Measurements from ENCODE around the gene TMEM255B.
A peak's percentile ranks its signal among the peaks of the same experiment; 100 is the strongest.
"Not testable (repeated sequence)": the region's sequence is repeated elsewhere in the genome, so short reads cannot be mapped to it uniquely, and the experiment has no call there.

Gene TMEM255B

GRCh38 chr13:113751491-113751890 lies 7.5 kb upstream of the TMEM255B start:
- no peaks in the 10 kb centered on the region for H3K4me1 Mint-ChIP-seq
- peaks cover 10% of the 10 kb centered on the region for H3K9me3 Mint-ChIP-seq
- no peak overlapping the region for H3K4me3 Mint-ChIP-seq
- no peaks in the 10 kb centered on the region for H3K36me3 Mint-ChIP-seq
- no peaks in the 10 kb centered on the region for H3K27me3 Mint-ChIP-seq
- ATAC-seq: no peak
- no peak overlapping the region for H3K27ac Mint-ChIP-seq

GRCh38 chr13:113752211-113752986 lies 6.6 kb upstream of the TMEM255B start:
- ATAC-seq, H3K4me3 Mint-ChIP-seq, H3K27ac Mint-ChIP-seq, H3K4me1 Mint-ChIP-seq, H3K27me3 Mint-ChIP-seq, H3K36me3 Mint-ChIP-seq: not testable (repeated sequence)
- peaks cover 11% of the 10 kb centered on the region for H3K9me3 Mint-ChIP-seq

DNA sequence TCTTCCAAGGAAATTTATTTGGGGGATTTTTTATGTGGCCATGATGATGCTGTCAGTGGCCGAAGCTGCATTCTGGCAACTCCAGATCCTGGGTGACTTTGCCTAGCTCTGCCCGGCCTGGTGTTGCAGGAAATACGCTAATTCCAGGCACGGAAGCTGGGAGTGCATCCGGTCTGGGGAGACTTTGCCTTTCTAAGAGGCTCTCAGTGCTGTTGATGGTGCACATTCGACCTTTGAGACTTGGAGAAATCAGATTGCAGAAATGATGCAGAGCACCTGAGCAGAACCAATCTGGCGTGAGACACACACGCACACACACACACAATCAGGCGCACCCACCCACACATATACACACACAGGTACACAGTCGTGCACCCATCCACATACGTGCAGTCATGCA lies 5.9 kb upstream of the TMEM255B start:
- H3K36me3 Mint-ChIP-seq: no peaks in the 10 kb centered on the region
- H3K4me3 Mint-ChIP-seq: no peak overlapping the region
- H3K9me3 Mint-ChIP-seq: peaks cover 11% of the 10 kb centered on the region
- peaks cover under 1% of the 10 kb centered on the region for H3K4me1 Mint-ChIP-seq
- no peak for ATAC-seq
- no peak overlapping the region for H3K27ac Mint-ChIP-seq
- no peaks in the 10 kb centered on the region for H3K27me3 Mint-ChIP-seq

- no peak for ATAC-seq
- no peaks in the 10 kb centered on the region for H3K36me3 Mint-ChIP-seq
- H3K4me3 Mint-ChIP-seq: no peak overlapping the region
- peaks cover 8% of the 10 kb centered on the region for H3K4me1 Mint-ChIP-seq
- peaks cover 11% of the 10 kb centered on the region for H3K9me3 Mint-ChIP-seq
- H3K27me3 Mint-ChIP-seq: peaks cover 2% of the 10 kb centered on the region
- no peak overlapping the region for H3K27ac Mint-ChIP-seq
These were observed 4.8 kb upstream of the TMEM255B start for GRCh38 chr13:113754242-113754641.

GRCh38 chr13:113754691-113755090 lies 4.3 kb upstream of the TMEM255B start:
- H3K36me3 Mint-ChIP-seq: no peaks in the 10 kb centered on the region
- H3K4me1 Mint-ChIP-seq: peaks cover 12% of the 10 kb centered on the region
- H3K9me3 Mint-ChIP-seq: peaks cover 11% of the 10 kb centered on the region
- peaks cover 6% of the 10 kb centered on the region for H3K27me3 Mint-ChIP-seq
- no peak overlapping the region for H3K27ac Mint-ChIP-seq
- H3K4me3 Mint-ChIP-seq: no peak overlapping the region
- no peak for ATAC-seq

DNA sequence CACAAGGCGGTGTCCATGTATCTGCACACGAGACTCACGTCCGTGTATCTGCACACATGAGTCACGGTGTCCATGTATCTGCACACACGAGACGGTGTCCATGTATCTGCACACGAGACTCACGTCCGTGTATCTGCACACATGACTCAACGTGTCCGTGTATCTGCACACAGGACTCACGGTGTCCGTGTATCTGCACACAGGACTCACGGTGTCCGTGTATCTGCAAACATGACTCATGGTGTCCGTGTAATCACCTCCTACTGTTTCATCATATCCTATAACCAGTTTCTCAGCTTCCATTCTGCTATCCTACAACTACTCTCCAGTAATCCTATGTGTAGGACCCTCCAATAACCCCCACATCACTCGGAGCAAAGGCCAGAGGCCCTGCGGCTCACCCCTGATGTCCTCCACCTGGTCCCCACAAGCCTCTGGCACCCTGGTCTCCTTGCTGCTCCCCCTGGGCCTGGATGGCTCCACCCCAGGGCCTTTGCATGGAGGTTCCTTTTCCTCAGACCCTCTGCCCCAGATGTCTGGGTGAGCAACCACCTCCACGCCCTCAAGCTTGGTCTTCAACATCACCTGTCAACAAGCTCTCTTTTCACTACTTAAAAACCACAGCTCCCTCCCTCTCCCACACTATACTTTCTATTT lies 2.5 kb upstream of the TMEM255B start:
- H3K4me3 Mint-ChIP-seq: no peak overlapping the region
- H3K27me3 Mint-ChIP-seq: peaks cover 25% of the 10 kb centered on the region
- peaks cover 15% of the 10 kb centered on the region for H3K4me1 Mint-ChIP-seq
- H3K9me3 Mint-ChIP-seq: peaks cover 2% of the 10 kb centered on the region
- no peak overlapping the region for H3K27ac Mint-ChIP-seq
- ATAC-seq: no peak
- no peaks in the 10 kb centered on the region for H3K36me3 Mint-ChIP-seq

DNA sequence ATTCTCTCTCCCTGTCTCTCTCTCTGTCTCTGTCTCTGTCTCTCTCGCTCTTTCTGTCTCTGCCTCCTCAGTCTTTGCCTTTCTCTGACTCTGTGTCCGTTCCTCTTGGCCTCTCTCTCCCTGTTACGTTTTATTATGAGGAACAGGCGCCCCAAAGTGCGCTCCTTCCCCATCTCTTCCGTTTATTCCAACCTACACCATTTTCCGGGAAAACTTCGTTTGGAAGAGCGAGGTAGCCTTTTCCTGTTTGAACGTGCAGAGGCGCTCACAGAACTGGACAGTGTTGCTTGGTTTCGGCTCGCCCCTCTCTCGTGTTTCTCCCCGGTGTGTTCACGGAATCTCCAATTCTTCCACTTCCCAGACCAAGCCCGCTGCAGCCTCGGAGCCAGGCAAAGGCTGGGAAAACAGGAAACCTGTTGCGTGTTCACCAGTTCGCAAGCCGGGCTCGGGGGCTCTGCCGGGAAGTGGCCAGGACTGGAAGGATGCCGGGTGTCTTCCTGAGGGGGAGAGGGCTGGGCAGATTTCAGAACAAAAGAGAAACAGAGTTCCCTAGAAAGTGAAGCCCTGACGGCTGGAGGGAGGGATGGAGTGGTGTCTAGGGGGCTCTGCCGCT lies 605 bp downstream of the TMEM255B start:
- H3K27me3 Mint-ChIP-seq: peaks cover 51% of the 10 kb centered on the region
- ATAC-seq: no peak
- H3K27ac Mint-ChIP-seq: peak overlapping the region; percentile 52

GRCh38 chr13:113761136-113761535 lies 2.1 kb downstream of the TMEM255B start:
- Mint-ChIP-seq H3K4me3 (no peak overlapping the region), H3K27ac (no peak overlapping the region), H3K36me3 (no peaks in the 10 kb centered on the region), H3K9me3 (peaks cover 2% of the 10 kb centered on the region), H3K27me3 (peaks cover 59% of the 10 kb centered on the region), H3K4me1 (peaks cover 15% of the 10 kb centered on the region)
- no peak for ATAC-seq

More for the DNA sequence above, 605 bp downstream of the TMEM255B start:
- H3K4me3 Mint-ChIP-seq: peak overlapping the region; percentile 82
- H3K4me1 Mint-ChIP-seq: peaks cover 15% of the 10 kb centered on the region
- no peaks in the 10 kb centered on the region for H3K36me3 Mint-ChIP-seq
- peaks cover 2% of the 10 kb centered on the region for H3K9me3 Mint-ChIP-seq

DNA sequence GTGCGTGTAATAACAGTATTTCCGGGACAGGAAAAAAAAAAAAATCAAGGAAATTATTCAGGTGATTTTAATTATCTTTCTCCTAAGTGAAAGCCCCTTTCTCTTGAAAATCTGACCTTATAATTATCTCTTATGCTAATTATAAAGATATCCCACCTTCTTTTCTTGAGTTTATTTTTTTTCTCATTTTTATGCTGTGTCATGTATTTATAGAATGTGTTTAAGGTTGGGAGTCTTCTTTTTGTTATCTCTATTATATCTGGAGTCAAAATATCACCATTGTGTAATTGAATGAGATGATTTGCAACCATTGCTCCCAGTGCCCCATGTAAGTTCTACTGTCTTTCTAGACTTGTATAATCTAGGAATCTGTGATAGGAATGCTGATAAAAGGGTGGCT lies 3.0 kb downstream of the TMEM255B start:
- H3K9me3 Mint-ChIP-seq: peaks cover under 1% of the 10 kb centered on the region
- no peak for ATAC-seq
- H3K27me3 Mint-ChIP-seq: peaks cover 63% of the 10 kb centered on the region
- H3K27ac Mint-ChIP-seq: no peak overlapping the region
- H3K36me3 Mint-ChIP-seq: no peaks in the 10 kb centered on the region
- H3K4me3 Mint-ChIP-seq: no peak overlapping the region
- H3K4me1 Mint-ChIP-seq: peaks cover 15% of the 10 kb centered on the region

DNA sequence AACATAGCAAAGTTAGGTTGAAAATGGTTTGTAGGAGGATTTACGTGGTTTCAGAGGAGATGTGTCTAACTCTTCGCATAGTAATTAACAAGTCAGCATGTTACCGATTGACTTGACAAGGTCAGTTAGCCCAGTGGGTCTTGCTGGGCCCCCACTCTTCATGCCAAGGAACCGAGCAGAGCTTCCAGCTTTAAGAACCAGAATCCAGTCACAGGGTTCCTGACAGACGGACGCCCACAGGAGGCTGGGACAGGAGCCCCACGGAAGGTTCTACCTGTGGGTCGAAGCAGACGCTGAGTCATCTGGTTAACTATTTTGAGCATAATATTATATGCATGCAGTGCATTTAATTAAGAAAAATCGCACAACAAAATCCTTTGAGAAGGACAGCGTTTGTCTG lies 3.5 kb downstream of the TMEM255B start:
- Mint-ChIP-seq H3K4me1 (peaks cover 15% of the 10 kb centered on the region), H3K36me3 (no peaks in the 10 kb centered on the region), H3K27ac (no peak overlapping the region), H3K27me3 (peaks cover 63% of the 10 kb centered on the region), H3K9me3 (no peaks in the 10 kb centered on the region), H3K4me3 (no peak overlapping the region)
- ATAC-seq: no peak

GRCh38 chr13:113763254-113763653 lies 4.2 kb downstream of the TMEM255B start:
- ATAC-seq: no peak
- H3K27me3 Mint-ChIP-seq: peaks cover 63% of the 10 kb centered on the region
- no peaks in the 10 kb centered on the region for H3K36me3 Mint-ChIP-seq
- no peak overlapping the region for H3K4me3 Mint-ChIP-seq
- H3K27ac Mint-ChIP-seq: no peak overlapping the region
- H3K9me3 Mint-ChIP-seq: no peaks in the 10 kb centered on the region
- H3K4me1 Mint-ChIP-seq: peaks cover 14% of the 10 kb centered on the region

GRCh38 chr13:113763961-113764792 lies 5.2 kb downstream of the TMEM255B start:
- H3K4me1 Mint-ChIP-seq: peaks cover 8% of the 10 kb centered on the region
- no peak overlapping the region for H3K27ac Mint-ChIP-seq
- H3K27me3 Mint-ChIP-seq: peaks cover 69% of the 10 kb centered on the region
- H3K9me3 Mint-ChIP-seq: no peaks in the 10 kb centered on the region
- no peak overlapping the region for H3K4me3 Mint-ChIP-seq
- peak; percentile 22 for ATAC-seq
- H3K36me3 Mint-ChIP-seq: no peaks in the 10 kb centered on the region

GRCh38 chr13:113764793-113765563 lies 6.0 kb downstream of the TMEM255B start:
- H3K27ac Mint-ChIP-seq: no peak overlapping the region
- H3K4me1 Mint-ChIP-seq: peaks cover under 1% of the 10 kb centered on the region
- H3K4me3 Mint-ChIP-seq: no peak overlapping the region
- no peaks in the 10 kb centered on the region for H3K36me3 Mint-ChIP-seq
- ATAC-seq: no peak
- no peaks in the 10 kb centered on the region for H3K9me3 Mint-ChIP-seq
- H3K27me3 Mint-ChIP-seq: peaks cover 63% of the 10 kb centered on the region

DNA sequence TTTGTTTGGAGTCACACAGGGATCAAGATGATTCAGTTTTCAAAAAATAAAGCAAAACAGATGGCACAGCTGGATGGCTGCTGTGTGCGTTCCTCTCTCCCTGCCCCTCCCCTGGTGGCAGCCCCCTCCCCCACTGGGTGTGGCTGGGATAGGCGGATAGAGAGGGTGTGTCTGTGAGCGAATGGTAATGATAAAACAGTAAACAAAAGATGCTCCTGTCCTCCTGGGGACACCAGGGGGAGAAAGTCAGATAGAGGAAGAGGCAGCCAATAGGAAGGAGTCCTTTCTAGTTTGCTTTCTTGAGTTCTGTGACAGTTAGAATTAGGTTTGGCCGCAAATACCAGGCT lies 6.5 kb downstream of the TMEM255B start:
- Mint-ChIP-seq H3K4me3 (no peak overlapping the region), H3K9me3 (no peaks in the 10 kb centered on the region), H3K27ac (no peak overlapping the region), H3K36me3 (no peaks in the 10 kb centered on the region), H3K4me1 (no peaks in the 10 kb centered on the region), H3K27me3 (peaks cover 57% of the 10 kb centered on the region)
- no peak for ATAC-seq
